Lung (tissue), 12 donors: ENCODE measurements around the gene SIGLEC1. TPM values are rescaled to one million over a fixed set of nuclear protein-coding genes. Genes with fewer than 3 reads are reported as not detected.

ENCODE experiments used
- ATAC-seq: fragments of 200-7000 bp; cut with Tn5 transposase; one replicate; pipeline ENCODE4 v1.9.1; 2020; ENCODE audit warnings: moderate number of reproducible peaks; ENCODE audit not compliant: insufficient read depth, low FRiP score
- DNase-seq, 3 donors: peaks; one replicate each; pipeline ENCODE4 v3.0.0-alpha.2; 2013 to 2017
- H3K27ac ChIP-seq, 2 donors: one replicate each; pipeline ENCODE4 v1.5.1; 2013; ENCODE audit warnings: mild to moderate bottlenecking in 2 of 2, moderate library complexity in 2 of 2, control low read depth in 1 of 2, inconsistent platforms in 1 of 2, low read depth in 1 of 2, low read length in 1 of 2
- H3K27me3 ChIP-seq, 3 donors: one replicate each; pipeline ENCODE4 v1.5.1; 2013; ENCODE audit warnings: low read length in 2 of 3; ENCODE audit not compliant: control insufficient read depth in 3 of 3, insufficient read depth in 3 of 3
- H3K36me3 ChIP-seq, 4 donors: one replicate each; pipeline ENCODE4 v1.5.1; 2013; ENCODE audit warnings: low read length in 4 of 4, mild to moderate bottlenecking in 1 of 4, moderate library complexity in 1 of 4; ENCODE audit not compliant: control insufficient read depth in 4 of 4, insufficient read depth in 4 of 4
- H3K4me1 ChIP-seq, 5 donors: one replicate each; pipeline ENCODE4 v1.5.1; 2013; ENCODE audit warnings: low read length in 5 of 5, mild to moderate bottlenecking in 2 of 5, moderate library complexity in 1 of 5; ENCODE audit not compliant: control insufficient read depth in 5 of 5, insufficient read depth in 5 of 5
- H3K4me3 ChIP-seq: one replicate; pipeline ENCODE4 v1.5.1; 2013; ENCODE audit warnings: mild to moderate bottlenecking, control low read depth, moderate library complexity
- H3K9ac ChIP-seq, 2 donors: one replicate each; pipeline ENCODE4 v1.5.1; 2013; ENCODE audit warnings: low read length in 2 of 2, control low read depth in 1 of 2; ENCODE audit not compliant: insufficient read depth in 1 of 2
- H3K9me3 ChIP-seq, 4 donors: one replicate each; pipeline ENCODE4 v1.5.1; 2013; ENCODE audit warnings: low read length in 3 of 4, mild to moderate bottlenecking in 1 of 4, moderate library complexity in 1 of 4; ENCODE audit not compliant: control insufficient read depth in 4 of 4, insufficient read depth in 3 of 4
- whole genome bisulfite sequencing, 2 donors: extraction: QIAGEN DNeasy Blood & Tissue Kit; methylation state at CpG; one replicate each; pipeline ENCODE4 v1.1.7; 2013; 5-methylcytosine and 5-hydroxymethylcytosine counted together
- polyA plus RNA-seq, 2 donors: library from polyadenylated mRNA; stranded (reverse); fragments of 200-250 nt; gene quantifications; one replicate each; pipeline ENCODE4 v1.2.1, GENCODE V29; 2013
- total RNA-seq, 2 donors: library from RNA; depleted of rRNA in 1 of 2; stranded (reverse); fragments of >200 nt in 1 of 2; gene quantifications; one replicate each; pipeline ENCODE4 v1.2.1, GENCODE V29; 2014 to 2021
- TF ChIP-seq, protein P1 (sequence below): IDR thresholded peaks from 2 replicates; pipeline ENCODE4 v1.5.1; 2012; ENCODE audit warnings: mild to moderate bottlenecking; ENCODE audit errors: control extremely low read depth, extremely low read depth
- donor health status: control.
- donor health status: control.
- donor health status: Bipolar disorder and iron deficiency.
- donor health status: healthy.
- donor health status: DM: yes; HTN: yes; CAD: no.

The SIGLEC1 gene
- total and polyA plus RNA-seq, 4 donors = 3.7 to 34.2 (median 18.7) TPM

- H3K4me3 ChIP-seq = no peak overlapping the region
- H3K27me3 ChIP-seq = peaks cover 0 to 4% (median 0%) of the 10 kb centered on the region in 3 donors
- WGBS, 2 donors = 71 to 76% methylated on average over 7 of the region's 7 CpGs
- H3K27ac ChIP-seq = peak overlapping the region; percentile 77 to 91
- TF ChIP-seq, protein P1, sequence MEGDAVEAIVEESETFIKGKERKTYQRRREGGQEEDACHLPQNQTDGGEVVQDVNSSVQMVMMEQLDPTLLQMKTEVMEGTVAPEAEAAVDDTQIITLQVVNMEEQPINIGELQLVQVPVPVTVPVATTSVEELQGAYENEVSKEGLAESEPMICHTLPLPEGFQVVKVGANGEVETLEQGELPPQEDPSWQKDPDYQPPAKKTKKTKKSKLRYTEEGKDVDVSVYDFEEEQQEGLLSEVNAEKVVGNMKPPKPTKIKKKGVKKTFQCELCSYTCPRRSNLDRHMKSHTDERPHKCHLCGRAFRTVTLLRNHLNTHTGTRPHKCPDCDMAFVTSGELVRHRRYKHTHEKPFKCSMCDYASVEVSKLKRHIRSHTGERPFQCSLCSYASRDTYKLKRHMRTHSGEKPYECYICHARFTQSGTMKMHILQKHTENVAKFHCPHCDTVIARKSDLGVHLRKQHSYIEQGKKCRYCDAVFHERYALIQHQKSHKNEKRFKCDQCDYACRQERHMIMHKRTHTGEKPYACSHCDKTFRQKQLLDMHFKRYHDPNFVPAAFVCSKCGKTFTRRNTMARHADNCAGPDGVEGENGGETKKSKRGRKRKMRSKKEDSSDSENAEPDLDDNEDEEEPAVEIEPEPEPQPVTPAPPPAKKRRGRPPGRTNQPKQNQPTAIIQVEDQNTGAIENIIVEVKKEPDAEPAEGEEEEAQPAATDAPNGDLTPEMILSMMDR = no peak
- DNase-seq (no peak), ATAC-seq (no peak)
- no peaks in the 10 kb centered on the region for H3K9me3 ChIP-seq
- no peak overlapping the region for H3K9ac ChIP-seq
- peaks cover 0 to 25% (median 13%) of the 10 kb centered on the region in 5 donors for H3K4me1 ChIP-seq
- H3K36me3 ChIP-seq = peaks cover 0 to 11% (median 7%) of the 10 kb centered on the region in 4 donors
Measured at GRCh38 chr20:3739926-3740451, 27.6 kb upstream of the SIGLEC1 start.

GRCh38 chr20:3739054-3739925 lies 26.9 kb upstream of the SIGLEC1 start:
- Histone ChIP-seq H3K27me3 (no peaks in the 10 kb centered on the region), H3K4me1 (peaks cover 0 to 27% (median 13%) of the 10 kb centered on the region in 5 donors), H3K36me3 (peaks cover 0 to 10% (median 7%) of the 10 kb centered on the region in 4 donors), H3K27ac (peak overlapping the region; percentile 77 to 91), H3K4me3 (no peak overlapping the region), H3K9me3 (no peaks in the 10 kb centered on the region), H3K9ac (no peak overlapping the region)
- 65 to 75% methylated on average over 18 to 19 of the region's 19 CpGs for WGBS, 2 donors
- ATAC-seq (no peak), DNase-seq (peak in 1 of 3 donors; percentile 50)
- TF ChIP-seq, protein P1 = no peak

GRCh38 chr20:3738111-3739053 lies 26.0 kb upstream of the SIGLEC1 start:
- Histone ChIP-seq H3K27me3 (no peaks in the 10 kb centered on the region), H3K36me3 (peaks cover 0 to 6% (median 4%) of the 10 kb centered on the region in 4 donors), H3K9me3 (no peaks in the 10 kb centered on the region), H3K4me3 (no peak overlapping the region), H3K27ac (peak overlapping the region in 1 of 2 donors; percentile 43), H3K9ac (no peak overlapping the region), H3K4me1 (peaks cover 0 to 35% (median 16%) of the 10 kb centered on the region in 5 donors)
- WGBS, 2 donors = 47 to 65% methylated on average over 11 of the region's 11 CpGs
- DNase-seq (no peak), ATAC-seq (no peak)
- TF ChIP-seq, protein P1 = no peak
